Measurements from ENCODE around the gene MOCS2.

MOCS2 gene

GRCh38 chr5:53091289-53091688 is 18.3 kb downstream of the MOCS2 start:
- no peak for DNase-seq

- DNase-seq: no peak
Observed at GRCh38 chr5:53090229-53090628, 19.3 kb downstream of the MOCS2 start.

GRCh38 chr5:53089481-53089991 is 20.0 kb downstream of the MOCS2 start:
- no peak for DNase-seq

DNA sequence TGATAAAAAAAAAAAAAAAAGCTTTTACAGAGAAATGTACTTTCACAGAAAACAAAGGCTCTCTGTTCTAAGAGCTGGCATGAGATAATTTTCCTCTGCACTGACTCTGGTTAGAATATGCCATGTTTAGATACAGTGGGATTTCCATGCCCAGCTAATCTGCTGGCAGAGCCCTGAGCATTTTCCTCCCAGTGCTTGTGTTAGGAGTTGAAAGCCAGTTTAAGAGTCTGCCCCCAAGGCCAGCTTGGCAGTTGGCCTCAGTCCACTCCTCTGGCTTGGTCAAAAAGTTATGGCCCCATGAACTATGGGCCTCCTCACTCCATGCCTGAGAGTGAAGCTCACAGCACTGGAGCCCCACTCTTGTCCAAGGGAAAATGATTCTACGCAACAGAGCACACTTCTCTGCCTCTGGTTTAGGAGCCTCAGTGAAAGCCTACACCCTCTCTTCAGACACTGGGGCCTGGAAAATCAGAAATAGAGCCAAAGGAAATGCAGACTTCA is 21.9 kb downstream of the MOCS2 start:
- DNase-seq: no peak

DNA sequence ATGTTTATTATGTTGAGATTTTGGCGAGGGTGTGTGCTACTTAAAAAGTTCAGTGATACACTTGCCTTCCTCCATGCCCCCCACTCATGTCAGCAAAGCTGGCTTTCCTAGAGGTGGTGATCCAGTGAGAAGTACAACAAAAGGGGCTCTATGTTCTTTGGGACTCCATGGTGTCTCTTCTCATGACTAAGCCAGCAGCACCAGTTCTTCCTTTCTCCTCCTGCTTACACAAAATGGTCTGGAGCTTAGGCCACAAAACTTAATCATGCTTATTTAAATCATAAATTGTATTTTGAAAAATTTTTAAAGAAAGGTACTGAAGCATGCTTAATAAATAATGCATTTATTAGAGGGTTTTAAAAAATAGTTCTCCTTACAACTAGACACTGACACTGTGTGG is 22.4 kb downstream of the MOCS2 start:
- no peak for DNase-seq

DNA sequence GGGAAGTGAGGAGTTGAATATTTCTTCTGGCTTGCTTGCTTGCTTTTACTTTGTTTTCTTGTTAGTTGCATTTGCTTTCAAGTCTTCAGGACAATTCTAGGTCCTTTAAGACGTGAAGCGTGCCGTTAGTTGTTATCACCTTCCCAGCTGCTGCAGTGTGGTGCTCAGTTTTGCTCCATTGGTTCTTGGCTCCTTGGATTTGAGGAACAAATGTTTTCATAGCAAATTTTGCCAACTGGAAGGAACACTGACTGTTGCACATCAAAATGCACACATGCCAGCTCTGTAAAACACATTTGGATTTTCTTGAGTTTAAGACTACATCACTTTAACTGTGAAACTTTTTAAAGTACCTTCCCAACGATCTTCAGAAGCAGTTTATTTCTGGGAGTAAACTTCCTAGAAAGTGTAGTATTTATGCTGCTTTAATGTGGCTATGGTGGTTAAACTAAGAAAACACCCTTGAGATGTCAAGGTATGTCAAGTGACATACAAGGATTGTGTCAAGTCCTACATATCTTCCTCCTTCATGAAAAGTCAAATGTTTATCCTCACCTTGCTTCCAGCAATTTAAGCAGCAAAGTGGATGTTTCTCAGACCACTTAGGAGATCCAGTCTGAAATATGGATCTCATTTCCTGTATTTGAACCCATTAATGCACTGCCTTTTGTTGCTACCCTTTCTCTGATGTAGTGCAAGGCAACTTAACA is 24.9 kb downstream of the MOCS2 start:
- DNase-seq: no peak

DNA sequence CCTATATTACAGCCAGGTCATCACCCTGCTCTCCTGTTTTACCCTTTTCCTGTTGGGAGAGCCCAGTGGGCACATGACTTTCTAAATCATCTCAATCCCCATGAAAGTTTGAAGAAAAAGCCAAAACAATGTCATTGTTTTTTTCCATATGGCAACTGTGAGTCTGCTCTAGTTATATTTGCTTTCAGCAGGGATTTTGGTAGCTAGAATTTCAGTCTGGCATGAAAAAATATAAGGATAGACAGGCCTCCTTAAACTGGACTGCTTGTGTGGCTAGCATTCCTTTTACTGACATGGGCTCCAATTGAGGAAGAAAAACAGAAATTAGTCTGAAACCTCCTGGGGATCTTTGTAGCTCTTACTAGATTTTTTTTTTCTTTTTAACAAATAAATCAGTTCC is 25.6 kb downstream of the MOCS2 start:
- DNase-seq: no peak

GRCh38 chr5:53080271-53080670 is 29.3 kb downstream of the MOCS2 start:
- no peak for DNase-seq

DNA sequence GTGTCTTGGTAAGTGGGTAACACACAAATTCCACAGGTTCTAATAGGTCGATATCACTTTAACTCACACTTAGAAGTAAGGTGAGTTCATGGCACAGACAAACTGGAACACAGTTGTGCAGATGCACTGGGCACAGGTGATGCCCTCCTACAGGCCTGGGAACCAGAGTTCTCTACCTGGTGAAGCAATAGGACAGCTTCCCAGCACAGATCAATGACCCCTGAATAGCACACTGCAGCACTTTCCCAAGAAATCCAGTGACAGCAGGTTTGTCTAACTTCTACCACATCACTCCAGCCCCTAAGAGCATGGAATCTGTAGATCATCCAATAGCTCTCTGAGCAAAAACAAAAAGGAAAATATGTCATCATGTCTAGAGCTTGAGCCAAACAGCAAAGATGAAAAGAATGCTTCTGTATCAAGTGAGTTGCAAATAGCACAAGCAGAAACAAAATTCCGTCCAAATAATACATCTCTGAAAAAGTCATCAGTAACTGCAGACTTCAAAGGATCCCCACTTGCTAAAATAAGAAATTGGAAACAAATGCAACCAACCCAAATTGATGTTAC is 33.5 kb downstream of the MOCS2 start:
- DNase-seq: no peak

DNA sequence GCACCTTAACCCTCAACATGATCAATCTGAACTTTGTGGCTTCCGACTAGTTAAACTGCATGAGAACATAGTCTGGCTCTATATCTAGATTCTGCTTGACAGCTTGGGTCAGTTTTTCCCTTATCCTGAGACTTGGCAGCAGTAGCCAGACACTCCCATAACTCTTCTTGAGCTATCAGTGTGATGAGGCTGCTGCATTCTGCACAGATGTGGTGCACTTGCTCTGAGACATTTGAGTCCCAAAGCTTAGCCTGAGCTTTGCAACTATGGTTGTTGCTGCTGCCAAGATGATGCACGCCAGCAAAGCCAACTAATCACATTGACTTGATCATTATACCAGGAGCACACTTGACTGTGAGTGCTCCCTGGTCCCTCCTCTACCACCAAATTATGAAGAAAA is 36.2 kb downstream of the MOCS2 start:
- no peak for DNase-seq

- DNase-seq: no peak
Observed at GRCh38 chr5:53071738-53072137, 37.8 kb downstream of the MOCS2 start.

GRCh38 chr5:53071298-53071697 is 38.3 kb downstream of the MOCS2 start:
- no peak for DNase-seq

GRCh38 chr5:53069626-53070025 is 39.9 kb downstream of the MOCS2 start:
- peak; percentile 26 to 52 for DNase-seq

- no peak for DNase-seq
Observed at GRCh38 chr5:53068291-53068836, 41.2 kb downstream of the MOCS2 start.

DNA sequence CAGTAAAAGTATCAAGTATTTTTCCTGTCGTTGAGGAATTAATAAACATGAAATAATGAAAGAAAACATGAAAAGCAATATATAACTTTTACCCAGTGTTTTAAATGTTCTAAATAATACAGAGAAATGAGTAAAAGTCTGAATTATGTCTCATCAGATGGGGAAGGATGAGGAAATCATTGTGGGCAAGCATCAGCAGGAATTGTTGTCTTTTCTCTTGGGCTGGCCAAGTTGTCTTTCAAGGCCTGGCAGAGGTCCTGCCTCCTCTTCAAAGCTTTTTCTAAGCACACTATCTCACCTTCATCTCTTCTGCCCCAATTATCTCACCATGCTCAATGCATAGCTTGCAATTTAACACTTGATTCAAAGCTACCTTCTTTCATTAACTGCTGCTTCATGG is 41.9 kb downstream of the MOCS2 start:
- DNase-seq: no peak

- no peak for DNase-seq
Observed at GRCh38 chr5:53066088-53066487, 43.5 kb downstream of the MOCS2 start.

- no peak for DNase-seq
Observed at GRCh38 chr5:53063791-53064190, 45.8 kb downstream of the MOCS2 start.

DNA sequence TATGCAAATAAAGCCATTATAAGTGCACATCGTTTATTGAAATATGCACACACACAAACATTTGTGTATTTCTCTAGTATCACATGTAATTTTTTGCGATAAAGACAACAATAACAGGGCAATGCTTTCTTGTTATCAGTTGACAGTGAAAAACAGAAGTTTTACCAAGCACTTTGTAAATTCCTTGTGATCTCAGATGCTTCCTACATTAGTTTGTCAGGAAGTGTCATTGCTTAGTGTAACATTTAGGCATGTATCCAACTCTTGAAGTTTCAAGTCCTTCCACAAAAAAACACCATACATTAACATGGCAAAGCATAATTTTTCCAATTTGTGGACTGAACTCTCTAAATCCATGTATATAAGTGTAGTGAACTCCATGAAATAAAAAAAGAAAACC is 46.4 kb downstream of the MOCS2 start:
- DNase-seq: no peak

DNA sequence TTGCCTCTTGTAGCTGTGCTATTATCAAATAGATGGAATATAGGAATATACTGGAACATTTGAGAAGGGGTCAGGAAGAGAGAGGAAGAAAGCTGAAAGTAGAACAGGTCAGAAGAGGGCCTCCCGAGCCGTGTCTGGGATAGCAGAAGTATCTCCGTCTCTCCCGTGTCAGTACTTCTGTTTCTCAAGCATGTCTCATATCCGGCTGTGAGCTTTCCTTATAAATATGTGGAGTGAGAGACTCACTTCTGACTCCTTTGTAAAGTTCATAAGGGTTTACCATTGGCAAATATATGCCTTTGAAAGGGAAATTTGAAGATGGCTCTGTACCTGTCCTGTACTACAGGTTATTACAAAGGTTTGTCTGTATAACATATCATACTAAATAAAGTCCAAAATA is 50.3 kb downstream of the MOCS2 start:
- no peak for DNase-seq

GRCh38 chr5:53055365-53055764 is 54.2 kb downstream of the MOCS2 start:
- DNase-seq: no peak

GRCh38 chr5:53053364-53053763 is 56.2 kb downstream of the MOCS2 start:
- DNase-seq: no peak

DNA sequence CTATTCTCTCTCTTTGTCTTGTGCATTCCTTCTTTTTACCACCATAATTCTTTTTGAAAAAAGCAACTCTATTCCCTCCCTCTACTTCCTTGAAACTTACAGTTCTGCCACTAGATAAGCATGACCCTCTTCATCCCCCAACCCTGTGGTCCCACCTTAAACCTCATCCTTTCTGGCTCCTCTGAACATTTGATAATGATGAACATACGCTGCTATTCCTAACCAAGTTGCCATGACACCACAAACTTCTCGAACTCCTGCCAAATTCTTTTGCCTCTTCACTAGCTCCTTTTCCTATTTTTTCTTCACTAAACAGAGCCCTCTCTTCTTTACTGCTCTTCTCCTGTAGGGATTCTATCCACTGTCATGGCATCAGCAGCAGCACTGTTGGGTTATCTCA is 57.1 kb downstream of the MOCS2 start:
- no peak for DNase-seq

DNA sequence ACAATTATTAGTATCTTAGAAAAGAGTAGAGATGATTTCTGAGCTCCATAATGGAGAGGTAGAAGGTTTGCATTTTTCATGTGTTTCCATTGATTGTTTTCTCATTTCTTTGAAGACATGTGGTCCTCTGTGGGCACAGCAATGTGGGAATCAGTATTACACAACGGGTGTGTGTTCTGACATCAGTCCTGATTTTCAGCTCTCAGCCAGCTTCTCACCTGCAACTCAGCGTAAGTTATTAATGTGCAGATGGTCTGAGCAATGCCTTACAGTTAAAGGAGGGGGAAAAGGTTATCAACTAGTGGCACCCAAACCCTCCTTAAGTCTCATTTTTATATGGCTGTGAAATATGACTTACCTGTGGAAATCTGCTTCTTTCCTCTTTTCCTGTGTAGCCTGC is 61.3 kb downstream of the MOCS2 start:
- DNase-seq: no peak
